ENCODE measurements around the gene ATL2.

GRCh38 chr2:38293152-38293865 lies 83.8 kb downstream of the ATL2 start:
- no peak for TF ChIP-seq EZH2phosphoT487 (IDR thresholded peaks at IDR 0.05; ENCODE audit: insufficient read depth, low read depth)
- no peak for TF ChIP-seq EZH2 (IDR thresholded peaks at IDR 0.05; ENCODE audit: insufficient read depth, poor library complexity, severe bottlenecking)

Data from GM23248 (cell line).